HCT116 (cell line): ENCODE results near the gene AFF1.

Experiments
- CTCF ChIP-seq, 3 experiments: fragments of 200-600 bp in 1 of 3; sonication (generic) in 1 of 3; IDR thresholded peaks in 2 of 3; conservative IDR thresholded peaks in 1 of 3; 2 replicates each; pipeline ENCODE4 v1.5.1; 2012 to 2017; ENCODE audit warnings: low read depth in 2 of 3, low read length in 2 of 3, antibody characterized with exemption in 1 of 3, borderline replicate concordance in 1 of 3, control low read depth in 1 of 3, mild to moderate bottlenecking in 1 of 3, mixed read lengths in 1 of 3, mixed run types in 1 of 3, moderate library complexity in 1 of 3; ENCODE audit not compliant: insufficient read depth in 1 of 3
- EZH2 ChIP-seq: fragments of 200-600 bp; sonication (generic); IDR thresholded peaks from 2 replicates; pipeline ENCODE4 v1.6.1; 2017; ENCODE audit warnings: antibody characterized with exemption, mixed run types

- no peak for TF ChIP-seq EZH2
- no peak for TF ChIP-seq CTCF (IDR thresholded peaks at IDR 0.05 in 2 of 3, conservative IDR thresholded peaks at IDR 0.05 in 1 of 3; ENCODE audit: borderline replicate concordance in 1 of 3, insufficient read depth in 1 of 3, low read depth in 2 of 3, low read length in 2 of 3)
These were observed 185.8 kb downstream of the AFF1 start for GRCh38 chr4:87120411-87121162.
